GM19328 (cell line): ENCODE measurements around the gene CHD5.

Source experiments
- ATAC-seq: cut with Tn5 transposase; IDR thresholded peaks from one replicate; pipeline ENCODE4 v1.9.1; 2021; ENCODE audit warnings: mild to moderate bottlenecking, moderate library complexity; ENCODE audit not compliant: unreplicated experiment

CHD5 gene

GRCh38 chr1:6134741-6135510, 45.2 kb downstream of the CHD5 start:
- no peak for ATAC-seq

GRCh38 chr1:6134206-6134605, 45.9 kb downstream of the CHD5 start:
- no peak for ATAC-seq

GRCh38 chr1:6133146-6133895, 46.8 kb downstream of the CHD5 start:
- ATAC-seq: no peak

GRCh38 chr1:6131561-6131960, 48.6 kb downstream of the CHD5 start:
- no peak for ATAC-seq

DNA sequence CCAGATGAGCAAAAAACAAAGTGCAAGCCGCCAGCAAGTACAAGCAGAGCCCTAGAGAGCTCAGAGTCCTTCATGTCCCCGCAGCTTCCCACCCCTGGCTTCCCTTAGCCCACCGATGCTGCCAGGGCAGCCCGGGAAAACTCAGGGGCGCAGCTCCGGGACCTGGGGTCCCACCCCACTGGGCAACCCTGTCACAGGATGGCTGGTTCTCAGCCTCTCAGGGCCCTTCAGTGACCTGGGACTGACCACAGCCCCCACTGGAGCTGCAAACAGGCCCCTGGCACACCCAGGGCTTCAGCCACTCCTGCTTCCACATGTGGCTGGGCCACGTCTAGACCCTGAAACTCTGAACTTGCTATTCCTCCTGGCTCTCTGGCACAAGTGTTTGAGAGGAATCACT, 49.5 kb downstream of the CHD5 start:
- no peak for ATAC-seq

- no peak for ATAC-seq
Measured at GRCh38 chr1:6130036-6130435, 50.1 kb downstream of the CHD5 start.

GRCh38 chr1:6129313-6129712, 50.8 kb downstream of the CHD5 start:
- ATAC-seq: no peak

DNA sequence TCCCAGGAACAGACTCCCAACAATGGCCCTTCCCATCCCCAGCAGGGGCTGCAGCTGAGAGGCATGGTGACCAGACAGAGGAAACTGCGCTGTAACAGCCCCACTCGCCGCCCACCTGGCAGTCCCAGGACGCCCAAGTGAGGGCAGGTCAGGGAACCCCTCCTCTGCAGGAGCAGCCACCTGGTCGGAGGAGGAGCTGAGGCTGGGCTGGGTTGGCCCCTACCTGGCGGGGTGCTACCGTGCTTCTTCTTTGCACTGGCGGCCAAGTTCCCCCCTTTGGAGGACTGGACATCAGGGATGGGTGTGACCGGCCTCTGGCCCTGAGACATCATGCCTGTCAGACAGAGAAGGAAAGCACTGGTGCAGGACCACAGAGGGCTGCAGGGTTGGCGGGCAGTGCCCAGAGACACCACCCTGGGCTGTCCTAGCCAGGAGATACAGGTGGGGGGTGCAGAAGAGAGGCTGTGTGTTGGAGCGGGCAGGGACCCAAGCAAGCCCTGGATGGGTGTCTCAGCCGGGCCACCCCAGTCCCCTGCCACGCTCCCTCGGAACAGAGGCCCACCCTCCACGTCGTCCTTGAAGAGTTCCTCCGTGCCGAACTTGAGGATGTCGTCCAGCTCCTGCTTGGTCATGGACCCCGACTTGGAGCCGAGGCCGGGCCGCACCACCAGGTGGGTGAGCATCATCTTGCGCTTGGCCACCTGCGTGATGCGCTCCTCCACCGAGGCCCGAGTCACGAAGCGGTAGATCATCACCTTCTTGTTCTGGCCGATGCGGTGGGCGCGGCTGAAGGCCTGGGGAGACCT, 51.6 kb downstream of the CHD5 start:
- no peak for ATAC-seq

DNA sequence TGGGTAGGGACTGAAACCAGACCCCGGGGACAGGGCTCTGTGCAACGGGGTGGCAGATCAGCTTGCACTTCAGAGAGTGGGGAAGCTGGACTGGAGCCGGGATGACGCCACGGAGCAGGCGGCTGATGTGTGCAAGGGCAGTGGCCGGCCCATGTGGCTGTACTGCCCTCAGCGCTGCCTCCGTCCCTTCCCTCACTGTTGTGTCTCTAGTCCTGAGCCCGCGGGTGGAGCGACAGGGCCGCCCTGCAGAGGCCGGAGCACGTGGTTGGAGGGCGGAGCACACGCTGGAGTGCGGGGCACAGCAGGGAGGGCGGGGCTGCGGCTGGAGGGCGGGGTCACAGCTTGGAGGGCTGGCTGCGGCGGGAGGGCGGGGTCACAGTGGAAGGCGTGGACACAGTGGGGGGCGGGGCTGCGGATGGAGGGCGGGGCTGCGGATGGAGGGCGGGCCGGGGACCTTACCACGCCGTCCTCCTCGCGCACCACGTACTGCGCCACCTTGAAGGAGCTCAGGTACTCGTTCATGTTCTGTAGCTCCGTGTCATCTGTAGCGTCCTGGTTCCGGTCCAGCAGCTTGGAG, 52.4 kb downstream of the CHD5 start:
- ATAC-seq: no peak

DNA sequence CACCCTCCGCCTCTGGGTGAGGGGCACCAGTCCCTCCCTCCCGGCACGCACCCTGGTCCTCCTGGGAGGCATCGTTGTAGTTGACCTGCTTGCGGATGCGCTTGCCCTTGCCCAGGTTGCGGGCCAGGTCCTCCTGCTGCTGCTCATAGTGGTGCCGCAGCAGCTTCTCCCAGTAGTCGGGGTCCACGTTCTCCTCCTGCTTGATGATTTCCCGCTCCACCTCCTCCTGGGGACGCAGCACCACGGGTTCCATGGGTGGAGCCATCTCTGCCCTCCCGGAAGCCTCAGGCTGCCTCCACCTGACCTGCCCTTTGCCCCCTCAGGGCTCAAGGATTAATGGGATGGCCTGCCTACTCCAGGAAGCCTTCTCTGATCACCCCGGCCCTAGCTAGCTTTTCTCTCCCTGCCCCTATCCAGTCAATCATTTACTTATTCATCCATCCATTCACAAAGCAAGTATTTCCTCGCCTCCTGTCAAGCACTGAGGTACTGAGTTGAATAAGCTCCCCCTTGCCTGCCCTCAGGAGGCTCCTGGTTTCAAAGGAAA, 53.5 kb downstream of the CHD5 start:
- ATAC-seq: no peak

- no peak for ATAC-seq
Measured at GRCh38 chr1:6126028-6126427, 54.1 kb downstream of the CHD5 start.

DNA sequence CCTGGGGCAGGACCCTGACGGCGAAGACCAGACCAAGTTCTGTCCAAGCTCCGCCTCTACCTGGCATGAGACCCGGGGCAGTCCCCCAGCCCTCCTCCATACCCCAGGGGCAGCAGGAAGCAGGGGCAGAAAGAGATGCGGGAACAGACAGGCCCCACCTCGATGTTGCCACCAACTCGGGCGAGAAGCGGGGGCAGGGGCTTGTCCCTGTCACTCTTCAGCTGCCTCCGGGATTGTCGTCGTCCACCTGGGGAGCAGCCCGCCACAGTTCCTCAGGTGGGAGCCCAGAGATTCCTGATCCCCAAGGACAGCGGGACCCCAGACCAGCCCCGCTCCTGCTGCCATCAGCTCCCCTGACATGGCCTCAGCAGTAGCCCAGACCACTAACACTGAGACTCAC, 54.8 kb downstream of the CHD5 start:
- no peak for ATAC-seq

DNA sequence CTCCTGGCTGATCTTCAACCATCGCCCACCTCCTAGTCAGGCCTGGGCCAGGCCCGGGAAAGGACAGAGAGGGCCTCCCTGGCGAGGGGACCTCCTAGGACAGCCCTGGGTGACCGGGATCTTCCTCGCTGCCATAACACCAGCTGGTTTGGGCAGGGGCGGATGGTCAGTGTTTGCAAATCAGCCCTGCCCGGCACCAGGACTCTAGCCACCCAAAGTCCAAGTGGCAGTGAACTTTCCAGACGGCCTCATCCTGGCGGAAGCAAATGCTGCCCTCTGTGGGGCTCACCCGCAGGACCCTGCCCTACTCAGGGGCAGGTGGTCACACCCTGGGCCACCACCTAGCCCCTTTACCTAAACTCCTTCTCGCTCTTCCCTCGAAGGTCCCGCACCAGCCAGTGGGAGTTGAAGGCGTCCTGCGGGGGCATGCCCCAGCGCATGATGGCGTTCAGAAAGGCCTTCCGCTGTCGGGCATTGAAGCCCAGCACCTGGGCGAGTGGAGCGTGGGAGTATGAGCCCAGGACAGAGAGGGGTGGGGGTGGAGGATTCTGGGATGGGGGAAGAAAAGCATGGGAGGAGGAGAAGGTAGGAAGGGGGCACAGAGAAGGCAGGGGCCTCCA, 55.3 kb downstream of the CHD5 start:
- no peak for ATAC-seq

DNA sequence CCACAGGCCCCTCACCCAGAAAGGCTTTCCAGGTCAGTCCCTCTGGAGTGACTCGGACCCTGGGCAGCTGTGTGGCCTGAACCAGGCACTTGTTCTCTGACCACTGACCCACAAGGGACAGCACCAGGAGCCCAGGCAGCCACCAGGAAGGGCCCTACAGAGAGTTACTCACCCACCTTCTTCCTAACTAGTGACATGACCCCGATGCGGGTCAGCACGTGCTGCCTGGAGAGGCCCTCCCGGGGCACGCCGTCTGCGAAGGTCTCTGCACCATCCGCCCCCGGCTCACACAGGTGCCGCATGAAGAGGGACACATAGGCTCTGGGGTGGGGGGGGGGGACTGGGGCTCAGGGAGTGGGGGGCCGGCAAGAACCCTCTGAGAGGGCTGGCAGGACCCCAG, 55.8 kb downstream of the CHD5 start:
- no peak for ATAC-seq

GRCh38 chr1:6123816-6124215, 56.3 kb downstream of the CHD5 start:
- ATAC-seq: no peak

- no peak for ATAC-seq
Measured at GRCh38 chr1:6123083-6123482, 57.0 kb downstream of the CHD5 start.

DNA sequence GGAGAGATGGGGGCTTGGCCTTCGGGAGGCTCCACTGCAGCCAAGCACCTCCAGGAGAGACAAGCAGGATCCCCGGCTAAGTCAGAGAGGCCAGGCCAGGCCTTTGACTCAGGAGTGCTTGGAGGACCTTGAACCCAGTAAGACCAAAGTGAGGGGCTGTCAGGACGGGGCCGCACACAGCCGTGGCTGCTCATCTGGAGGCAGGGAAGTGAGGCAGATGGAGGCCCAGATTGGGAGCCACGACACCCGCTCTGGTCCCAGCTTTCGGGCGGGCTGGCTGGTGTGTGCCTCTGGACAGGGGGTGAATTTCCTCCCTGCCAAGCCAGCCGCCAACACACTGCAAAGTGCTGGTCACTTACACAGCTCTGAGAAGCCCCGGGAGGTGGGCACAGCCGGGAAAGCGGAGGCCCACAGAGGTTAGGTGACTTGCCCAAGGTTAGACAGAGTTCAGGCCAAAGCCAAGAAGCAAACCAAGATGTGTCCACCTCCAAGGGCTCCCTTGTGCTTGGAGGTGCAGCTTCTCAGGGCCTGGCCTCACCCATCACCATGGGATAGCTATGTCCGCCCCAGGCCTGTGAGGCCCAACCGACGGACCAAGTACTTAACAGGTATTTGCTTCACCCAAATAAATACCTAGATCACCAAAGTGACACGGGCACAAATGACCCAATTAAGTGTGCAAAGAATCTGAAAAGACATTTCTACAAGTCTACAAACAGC, 58.3 kb downstream of the CHD5 start:
- ATAC-seq: no peak

DNA sequence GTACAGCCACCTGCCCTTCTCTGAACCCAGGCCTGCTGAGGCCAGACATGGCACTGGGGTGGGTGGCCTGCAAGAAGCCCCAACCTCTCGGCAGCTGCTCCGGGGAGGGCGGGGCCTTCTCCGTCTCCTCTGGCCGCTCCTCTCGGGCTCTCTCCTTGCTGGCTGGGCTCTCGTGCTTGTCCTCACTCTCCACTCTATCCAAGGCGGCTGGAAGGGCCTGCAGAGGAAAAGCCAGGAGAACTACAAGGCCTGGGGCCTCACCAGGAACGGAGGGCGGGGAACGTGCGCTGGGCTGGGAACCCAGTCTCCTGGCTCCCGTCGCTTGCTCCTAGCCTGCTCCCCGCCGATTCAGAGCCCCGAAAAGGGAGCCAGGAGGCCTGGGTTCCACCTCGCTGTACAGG, 59.1 kb downstream of the CHD5 start:
- ATAC-seq: no peak

DNA sequence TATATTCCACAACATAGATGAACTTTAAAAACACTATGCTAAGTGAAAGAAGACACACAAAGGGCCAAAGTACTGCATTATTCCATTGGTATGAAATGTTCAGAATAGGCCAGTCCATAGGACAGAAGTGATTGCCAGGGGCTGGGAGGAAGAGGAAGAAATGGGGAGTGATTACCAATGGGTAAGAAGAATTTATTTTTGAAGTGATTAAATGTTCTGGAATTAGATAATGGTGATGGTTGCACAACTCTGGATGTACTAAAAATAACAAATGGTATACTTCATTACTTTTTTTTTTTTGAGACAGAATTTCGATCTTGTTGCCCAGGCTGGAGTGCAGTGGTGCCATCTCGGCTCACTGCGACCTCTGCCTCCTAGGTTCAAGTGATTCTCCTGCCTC, 61.7 kb downstream of the CHD5 start:
- ATAC-seq: no peak

DNA sequence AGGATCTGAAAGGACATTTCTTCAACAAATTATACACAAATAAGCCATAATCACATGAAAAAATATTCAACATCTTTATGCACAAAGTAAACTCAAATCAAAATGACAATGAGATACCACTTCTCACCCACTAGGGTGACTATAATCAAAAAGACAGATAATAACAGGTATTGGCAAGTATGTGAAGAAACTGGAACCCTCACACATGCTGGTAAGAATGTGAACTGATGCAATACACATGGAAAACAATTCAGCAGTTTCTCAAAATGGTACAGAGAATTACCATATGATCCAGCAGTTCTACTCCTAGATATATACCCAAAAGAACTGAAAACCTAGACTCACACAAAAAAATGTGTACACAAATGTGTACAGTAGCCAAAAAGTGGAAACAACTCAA, 62.5 kb downstream of the CHD5 start:
- no peak for ATAC-seq
